GM12891 (cell line): ENCODE data around the gene DRD4.

Experiments
- POLR2A ChIP-seq: IDR thresholded peaks from 2 replicates; pipeline ENCODE4 v1.6.1; 2011; ENCODE audit warnings: low read depth, low read length, control low read depth
- POLR2AphosphoS5 ChIP-seq: IDR thresholded peaks from 2 replicates; pipeline ENCODE4 v1.6.1; 2011; ENCODE audit warnings: low read depth, low read length, control low read depth
- SPI1 ChIP-seq: IDR thresholded peaks from 2 replicates; pipeline ENCODE4 v1.6.1; 2011; ENCODE audit warnings: low read depth, low read length, control low read depth

- TF ChIP-seq POLR2A (no peak), POLR2AphosphoS5 (no peak), SPI1 (no peak)
Observed at GRCh38 chr11:660281-660680, 23.2 kb downstream of the DRD4 start.
